ENCODE results near the gene ZBTB34.

- TF ChIP-seq GATA2 (IDR thresholded peaks at IDR 0.05; ENCODE audit: low read depth, low read length) (no peak), GATA3 (IDR thresholded peaks at IDR 0.05; ENCODE audit: low read depth, low read length) (no peak)
Measured at GRCh38 chr9:126916909-126917308, 56.5 kb downstream of the ZBTB34 start.

Measured in SH-SY5Y (cell line).